Activated CD8-positive, alpha-beta T cell treated with anti-CD3 and anti-CD28 coated beads for 36 hours (primary cell): ENCODE measurements around the gene UNC13A. TPM values are rescaled to one million over a fixed set of nuclear protein-coding genes. Genes with fewer than 3 reads are reported as not detected.

Experiments used
- ATAC-seq: fragments of 200-7000 bp; cut with Tn5 transposase; one replicate; pipeline ENCODE4 v1.10.0; 2021; ENCODE audit warnings: mild to moderate bottlenecking, moderate library complexity
- CTCF ChIA-PET: fragments of 350-600 bp; sonication (Branson Sonifier 250); formaldehyde crosslinking; loops from one replicate; lab custom pipeline; 2021; ENCODE audit warnings: antibody characterized with exemption; lab: Charles Lee
- POLR2A ChIA-PET: fragments of 350-600 bp; sonication (Branson Sonifier 250); formaldehyde crosslinking; loops from one replicate; lab custom pipeline; 2021; ENCODE audit warnings: antibody characterized with exemption; lab: Charles Lee
- DNase-seq: peaks from one replicate; pipeline ENCODE4 v3.0.0-alpha.2; 2020
- H3K27ac Mint-ChIP-seq: one replicate; pipeline ENCODE4 v1.8.0; 2021; ENCODE audit warnings: mild to moderate bottlenecking, mixed read lengths
- H3K27me3 Mint-ChIP-seq: one replicate; pipeline ENCODE4 v1.8.0; 2021; ENCODE audit warnings: mixed read lengths
- H3K36me3 Mint-ChIP-seq: one replicate; pipeline ENCODE4 v1.8.0; 2021; ENCODE audit warnings: low read depth, mixed read lengths
- H3K4me1 Mint-ChIP-seq: one replicate; pipeline ENCODE4 v1.8.0; 2021; ENCODE audit warnings: low read depth, mixed read lengths
- H3K4me3 Mint-ChIP-seq: one replicate; pipeline ENCODE4 v1.8.0; 2021; ENCODE audit warnings: mild to moderate bottlenecking, moderate library complexity, mixed read lengths
- H3K9me3 Mint-ChIP-seq: one replicate; pipeline ENCODE4 v1.8.0; 2021; ENCODE audit warnings: mixed read lengths
- intact Hi-C: fragments of 100-400 bp; cut with micrococcal nuclease; formaldehyde crosslinking; loops from one replicate; pipeline ENCODE4 v1.10.0; 2022
- total RNA-seq, 2 experiments: library from RNA; stranded (reverse); gene quantifications; one replicate each; pipeline ENCODE4 v1.2.3, GENCODE V29; 2021
- TF ChIP-seq, protein P1 (sequence below): fragments of 200-600 bp; IDR thresholded peaks from one replicate; pipeline ENCODE4 v1.8.0; 2022; ENCODE audit warnings: antibody characterized with exemption, mild to moderate bottlenecking

The UNC13A gene
- total RNA-seq, 2 experiments from 2014 or later = not detected

DNA sequence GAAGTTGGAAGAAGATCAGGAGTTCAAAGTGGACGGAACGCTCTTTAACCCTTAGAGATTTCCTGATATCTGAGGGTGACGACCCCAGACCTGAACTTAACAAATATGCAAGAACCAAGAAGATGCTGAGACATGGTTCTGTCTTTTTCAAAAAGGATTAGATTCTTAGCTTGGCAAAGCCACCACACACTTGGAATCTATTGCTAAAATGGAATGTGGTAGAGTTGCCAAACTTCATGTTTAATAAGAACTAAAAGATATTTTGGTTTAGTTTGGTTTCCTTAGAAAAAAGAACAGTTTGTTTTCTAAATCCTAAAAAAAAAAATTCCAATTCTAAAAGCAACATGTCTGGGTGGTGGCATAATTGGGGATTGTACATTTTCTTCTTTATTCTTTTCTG lies 29.5 kb downstream of the UNC13A start:
- peaks cover 17% of the 10 kb centered on the region for H3K27me3 Mint-ChIP-seq
- no peak overlapping the region for H3K4me3 Mint-ChIP-seq
- intact Hi-C loops = no loop called here
- no peak overlapping the region for H3K27ac Mint-ChIP-seq
- ATAC-seq = no peak
- no peaks in the 10 kb centered on the region for H3K9me3 Mint-ChIP-seq
- no peaks in the 10 kb centered on the region for H3K4me1 Mint-ChIP-seq
- TF ChIP-seq, protein P1, sequence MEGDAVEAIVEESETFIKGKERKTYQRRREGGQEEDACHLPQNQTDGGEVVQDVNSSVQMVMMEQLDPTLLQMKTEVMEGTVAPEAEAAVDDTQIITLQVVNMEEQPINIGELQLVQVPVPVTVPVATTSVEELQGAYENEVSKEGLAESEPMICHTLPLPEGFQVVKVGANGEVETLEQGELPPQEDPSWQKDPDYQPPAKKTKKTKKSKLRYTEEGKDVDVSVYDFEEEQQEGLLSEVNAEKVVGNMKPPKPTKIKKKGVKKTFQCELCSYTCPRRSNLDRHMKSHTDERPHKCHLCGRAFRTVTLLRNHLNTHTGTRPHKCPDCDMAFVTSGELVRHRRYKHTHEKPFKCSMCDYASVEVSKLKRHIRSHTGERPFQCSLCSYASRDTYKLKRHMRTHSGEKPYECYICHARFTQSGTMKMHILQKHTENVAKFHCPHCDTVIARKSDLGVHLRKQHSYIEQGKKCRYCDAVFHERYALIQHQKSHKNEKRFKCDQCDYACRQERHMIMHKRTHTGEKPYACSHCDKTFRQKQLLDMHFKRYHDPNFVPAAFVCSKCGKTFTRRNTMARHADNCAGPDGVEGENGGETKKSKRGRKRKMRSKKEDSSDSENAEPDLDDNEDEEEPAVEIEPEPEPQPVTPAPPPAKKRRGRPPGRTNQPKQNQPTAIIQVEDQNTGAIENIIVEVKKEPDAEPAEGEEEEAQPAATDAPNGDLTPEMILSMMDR = no peak
- H3K36me3 Mint-ChIP-seq = no peaks in the 10 kb centered on the region
- ChIA-PET CTCF (interaction anchor here (1.7 kb wide), 1 partner anchor 125 kb away, joined by 4 read pairs; no protein-coding TSS in a partner anchor), POLR2A (no interaction called here)
- no peak for DNase-seq

DNA sequence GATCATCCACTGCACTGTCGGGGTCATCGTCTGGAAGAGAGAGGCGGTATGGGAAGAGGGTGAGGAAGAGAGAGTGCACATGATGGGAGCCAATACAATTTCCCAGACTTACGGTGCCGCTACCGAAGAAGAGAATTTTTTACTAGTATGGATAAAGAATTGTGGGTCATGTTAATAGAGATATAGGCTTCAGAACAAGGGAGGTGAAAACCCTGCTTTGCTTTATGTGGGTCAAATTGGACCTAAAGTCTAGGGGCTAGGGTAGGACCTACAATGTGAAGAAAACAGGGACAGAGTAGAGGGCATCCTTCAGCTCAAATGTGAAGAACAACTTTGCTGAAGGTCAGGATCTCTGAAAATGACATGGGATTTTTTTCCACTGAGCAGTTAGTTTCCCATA lies 29.9 kb downstream of the UNC13A start:
- ChIA-PET CTCF (no interaction called here), POLR2A (no interaction called here)
- H3K9me3 Mint-ChIP-seq = no peaks in the 10 kb centered on the region
- no peak for ATAC-seq
- peaks cover 17% of the 10 kb centered on the region for H3K27me3 Mint-ChIP-seq
- no peak overlapping the region for H3K27ac Mint-ChIP-seq
- TF ChIP-seq, protein P1 = no peak
- DNase-seq = no peak
- H3K4me1 Mint-ChIP-seq = no peaks in the 10 kb centered on the region
- no peaks in the 10 kb centered on the region for H3K36me3 Mint-ChIP-seq
- no peak overlapping the region for H3K4me3 Mint-ChIP-seq
- intact Hi-C loops = no loop called here

DNA sequence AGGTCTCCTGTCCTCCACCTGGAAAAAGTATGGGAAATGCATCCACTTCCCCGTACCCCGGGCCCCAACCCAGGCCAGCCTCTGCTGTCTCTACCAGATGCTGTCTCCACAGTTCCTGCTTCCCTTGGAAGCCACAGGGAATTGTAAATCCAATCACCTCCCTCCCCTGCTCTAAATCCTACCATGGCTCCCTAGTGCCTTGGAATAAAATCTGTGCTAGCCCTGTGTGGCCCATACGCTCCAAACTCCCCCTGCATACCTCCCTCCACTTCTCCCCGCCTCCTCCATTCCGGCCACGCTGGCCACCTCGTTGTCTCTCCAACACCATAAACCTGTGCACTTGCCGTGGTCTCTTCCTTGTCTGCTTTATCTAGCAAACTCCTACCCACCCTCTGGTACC lies 31.2 kb downstream of the UNC13A start:
- POLR2A ChIA-PET = no interaction called here
- intact Hi-C loops = no loop called here
- no peaks in the 10 kb centered on the region for H3K4me1 Mint-ChIP-seq
- no peak overlapping the region for H3K27ac Mint-ChIP-seq
- ATAC-seq (no peak), DNase-seq (no peak)
- H3K36me3 Mint-ChIP-seq = no peaks in the 10 kb centered on the region
- TF ChIP-seq, protein P1 = no peak
- no peaks in the 10 kb centered on the region for H3K9me3 Mint-ChIP-seq
- peaks cover 17% of the 10 kb centered on the region for H3K27me3 Mint-ChIP-seq
- no peak overlapping the region for H3K4me3 Mint-ChIP-seq
- CTCF ChIA-PET = no interaction called here

DNA sequence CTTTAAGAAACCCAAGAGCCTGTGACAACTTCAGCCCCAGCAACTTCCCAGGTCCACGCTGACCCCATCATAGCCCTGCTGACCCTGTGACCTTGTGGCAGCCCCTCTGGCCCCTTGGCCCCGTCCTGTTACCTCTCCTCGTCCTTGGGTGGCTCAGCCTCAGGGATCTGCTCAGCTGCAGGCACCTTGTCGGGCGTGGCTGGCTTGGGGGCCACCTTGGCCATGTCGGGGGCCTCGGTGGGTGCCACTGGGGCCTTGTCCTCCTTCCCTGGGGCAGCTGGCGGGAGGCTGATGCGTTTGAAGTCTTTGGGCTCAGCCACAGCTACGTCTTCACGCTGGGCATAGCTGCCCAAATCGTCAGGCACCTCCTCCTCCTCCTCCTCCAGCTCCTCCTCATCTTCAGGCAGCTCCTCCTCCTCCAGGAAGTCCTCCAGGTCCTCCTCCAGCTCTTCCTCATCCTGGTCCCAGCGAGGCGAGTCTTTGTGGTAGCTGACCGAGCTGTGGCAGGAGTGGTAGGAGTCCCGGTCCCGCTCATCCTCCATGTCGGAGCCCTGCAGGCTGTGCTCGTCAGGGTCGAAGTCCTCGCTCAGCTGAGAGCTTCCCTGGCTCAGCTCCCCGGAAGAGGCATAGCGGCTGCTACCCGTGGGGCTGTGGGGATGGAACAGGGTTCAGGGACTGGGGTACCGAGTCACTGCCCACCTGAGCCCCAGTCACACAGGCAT lies 32.2 kb downstream of the UNC13A start:
- no peak overlapping the region for H3K27ac Mint-ChIP-seq

DNA sequence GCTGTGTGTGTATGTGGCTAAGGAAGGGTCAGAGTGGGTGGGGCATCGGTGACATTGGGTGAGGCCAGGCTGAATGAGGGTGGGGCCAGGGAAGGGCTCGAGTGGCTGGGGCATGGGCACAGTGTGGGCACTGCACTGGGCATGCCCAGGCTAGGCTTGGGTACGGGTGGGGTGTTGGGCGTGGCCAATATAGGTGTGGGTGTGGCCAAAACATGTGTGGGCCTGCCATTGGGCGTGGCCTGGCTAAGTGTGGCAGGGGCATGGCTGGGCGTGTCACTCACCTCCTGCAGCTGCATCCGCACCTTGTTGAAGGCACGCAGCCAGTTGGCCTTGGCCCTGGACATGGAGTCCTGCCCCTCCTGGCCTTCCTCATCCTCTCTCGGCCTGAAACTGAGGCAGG lies 33.2 kb downstream of the UNC13A start:
- intact Hi-C loops = no loop called here
- Mint-ChIP-seq H3K4me1 (no peaks in the 10 kb centered on the region), H3K27me3 (peaks cover 17% of the 10 kb centered on the region), H3K36me3 (no peaks in the 10 kb centered on the region), H3K4me3 (no peak overlapping the region), H3K9me3 (no peaks in the 10 kb centered on the region), H3K27ac (no peak overlapping the region)
- TF ChIP-seq, protein P1 = no peak
- DNase-seq (peak; percentile 43), ATAC-seq (peak; percentile 51)
- ChIA-PET CTCF (no interaction called here), POLR2A (no interaction called here)

More for the DNA sequence above, 32.2 kb downstream of the UNC13A start:
- intact Hi-C loops = no loop called here
- peaks cover 17% of the 10 kb centered on the region for H3K27me3 Mint-ChIP-seq
- ATAC-seq = no peak
- CTCF ChIA-PET = interaction anchor here (0.8 kb wide), 1 partner anchor 21 kb away, joined by 4 read pairs; no protein-coding TSS in a partner anchor
- H3K4me3 Mint-ChIP-seq = no peak overlapping the region
- no peaks in the 10 kb centered on the region for H3K36me3 Mint-ChIP-seq
- DNase-seq = no peak
- POLR2A ChIA-PET = no interaction called here
- TF ChIP-seq, protein P1 = no peak
- no peaks in the 10 kb centered on the region for H3K9me3 Mint-ChIP-seq
- H3K4me1 Mint-ChIP-seq = no peaks in the 10 kb centered on the region
